Forelimb muscle (tissue), 1 donor: Measurements from ENCODE around the gene EFEMP2. TPM values are rescaled to one million over a fixed set of nuclear protein-coding genes. Genes with fewer than 3 reads are reported as not detected.

Experiments
- DNase-seq: peaks from one replicate; pipeline ENCODE4 v3.0.0-alpha.2; 2013; ENCODE audit warnings: low read depth
- polyA plus RNA-seq: library from polyadenylated mRNA; unstranded; fragments of 120-200 nt; gene quantifications from one replicate; pipeline ENCODE4 v1.2.1, GENCODE V29; 2013; ENCODE audit not compliant: insufficient read length

Gene EFEMP2
- polyA plus RNA-seq, result 82.6 TPM

DNA sequence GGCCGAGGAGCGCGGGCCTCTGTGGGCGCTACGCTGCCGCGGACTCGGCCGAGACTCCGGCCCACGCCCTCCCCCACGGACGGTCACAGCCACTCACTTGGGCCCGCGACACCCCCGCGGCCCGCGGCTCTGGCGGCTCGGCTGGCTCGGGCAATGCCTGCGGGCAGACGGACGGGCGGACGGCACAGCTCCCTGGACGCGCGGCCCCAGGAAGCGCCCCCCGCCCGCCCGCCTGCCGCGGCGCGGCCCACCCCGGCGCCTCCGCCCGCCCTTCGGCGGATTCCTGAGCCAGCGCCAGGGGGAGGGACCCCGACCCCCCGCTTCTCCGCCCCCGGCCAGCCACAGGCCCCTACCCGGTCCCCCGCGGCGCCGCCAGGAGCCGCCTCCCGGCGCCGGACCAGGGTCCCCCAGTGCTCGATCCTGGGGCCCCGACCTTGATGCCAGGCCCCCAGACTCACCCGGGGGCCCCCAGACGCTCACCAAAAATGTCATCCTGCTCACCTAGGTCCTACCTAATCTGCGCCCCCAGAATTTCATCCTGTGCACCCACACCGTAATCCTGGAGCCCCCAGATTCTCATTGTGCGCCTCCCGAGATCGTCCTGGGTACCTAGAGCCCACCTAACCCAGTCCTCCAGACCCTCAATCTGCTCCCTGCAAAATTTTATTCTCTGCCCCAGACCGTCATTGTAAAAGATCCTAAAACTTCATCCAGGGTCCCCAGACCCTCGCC is at the start of gene EFEMP2:
Gene EFEMP2 (minus strand): TSS at position 215 of the 732 bp plus-strand sequence. CDS start 446 bp downstream, outside the sequence.
- no peak for DNase-seq

DNA sequence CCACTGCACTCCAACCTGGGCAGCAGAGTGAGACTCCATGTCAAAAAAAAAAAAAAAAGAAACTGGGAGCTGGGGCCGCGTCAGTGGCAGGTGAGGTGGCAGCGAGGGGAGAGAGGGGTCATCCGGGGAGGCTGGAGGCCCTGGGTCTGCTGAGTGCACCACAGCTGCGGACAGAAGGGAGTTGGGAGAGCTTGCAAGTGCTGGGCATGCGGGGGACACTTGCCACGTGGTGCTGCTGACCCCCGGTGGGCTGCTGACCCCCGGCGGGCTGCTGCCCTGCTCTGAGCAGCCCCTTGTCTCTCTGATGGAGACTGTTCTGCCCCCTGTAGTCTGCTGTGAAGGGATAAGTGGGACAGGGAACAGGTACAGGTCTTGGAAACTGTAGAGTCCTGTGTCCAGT is 49.3 kb upstream of the EFEMP2 start:
- DNase-seq, result no peak

DNA sequence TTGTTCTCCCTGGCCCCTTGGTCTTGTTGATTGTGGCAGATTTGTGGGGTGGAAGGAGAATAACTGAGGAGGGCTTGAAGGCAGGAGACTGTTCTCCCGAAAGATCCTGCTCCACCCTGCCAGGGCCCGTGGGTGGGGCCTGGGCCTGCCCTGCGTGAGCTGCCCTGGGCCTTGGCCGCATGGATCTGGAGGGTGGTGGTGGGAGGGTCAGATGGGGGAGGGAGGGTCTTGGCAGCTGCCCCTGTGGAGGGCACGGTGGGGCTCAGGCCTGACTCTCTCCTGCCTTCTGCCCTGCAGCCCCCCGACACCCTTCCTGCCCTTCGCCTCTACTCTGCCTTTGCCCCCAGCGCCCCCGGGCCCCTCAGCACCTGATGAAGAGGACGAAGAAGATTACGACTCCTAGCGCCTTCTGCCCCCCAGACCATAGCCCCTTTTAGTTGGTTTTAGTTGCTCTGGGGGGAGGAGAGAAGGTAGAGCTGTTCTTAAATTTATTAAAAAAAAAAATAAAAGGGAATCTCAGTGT is 48.5 kb upstream of the EFEMP2 start:
- DNase-seq, result no peak

DNA sequence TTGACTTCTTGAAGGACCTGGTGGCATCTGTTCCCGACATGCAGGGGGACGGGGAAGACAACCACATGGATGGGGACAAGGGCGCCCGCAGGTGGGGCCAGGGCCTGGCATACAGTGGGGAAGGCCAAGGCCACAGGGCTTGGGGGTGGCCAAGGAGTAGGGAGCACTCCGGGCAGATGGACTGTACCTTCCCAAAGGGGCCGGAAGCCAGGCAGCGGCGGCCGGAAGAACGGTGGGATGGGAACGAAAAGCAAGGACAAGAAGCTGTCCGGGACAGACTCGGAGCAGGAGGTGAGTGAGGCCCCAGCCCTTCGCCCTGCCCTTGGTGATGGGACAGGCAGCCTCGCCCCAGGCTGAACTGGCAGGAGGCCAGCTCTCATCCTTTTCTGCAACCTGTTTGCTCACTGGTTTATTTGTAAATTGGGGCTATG is 47.8 kb upstream of the EFEMP2 start:
- DNase-seq, result no peak

DNA sequence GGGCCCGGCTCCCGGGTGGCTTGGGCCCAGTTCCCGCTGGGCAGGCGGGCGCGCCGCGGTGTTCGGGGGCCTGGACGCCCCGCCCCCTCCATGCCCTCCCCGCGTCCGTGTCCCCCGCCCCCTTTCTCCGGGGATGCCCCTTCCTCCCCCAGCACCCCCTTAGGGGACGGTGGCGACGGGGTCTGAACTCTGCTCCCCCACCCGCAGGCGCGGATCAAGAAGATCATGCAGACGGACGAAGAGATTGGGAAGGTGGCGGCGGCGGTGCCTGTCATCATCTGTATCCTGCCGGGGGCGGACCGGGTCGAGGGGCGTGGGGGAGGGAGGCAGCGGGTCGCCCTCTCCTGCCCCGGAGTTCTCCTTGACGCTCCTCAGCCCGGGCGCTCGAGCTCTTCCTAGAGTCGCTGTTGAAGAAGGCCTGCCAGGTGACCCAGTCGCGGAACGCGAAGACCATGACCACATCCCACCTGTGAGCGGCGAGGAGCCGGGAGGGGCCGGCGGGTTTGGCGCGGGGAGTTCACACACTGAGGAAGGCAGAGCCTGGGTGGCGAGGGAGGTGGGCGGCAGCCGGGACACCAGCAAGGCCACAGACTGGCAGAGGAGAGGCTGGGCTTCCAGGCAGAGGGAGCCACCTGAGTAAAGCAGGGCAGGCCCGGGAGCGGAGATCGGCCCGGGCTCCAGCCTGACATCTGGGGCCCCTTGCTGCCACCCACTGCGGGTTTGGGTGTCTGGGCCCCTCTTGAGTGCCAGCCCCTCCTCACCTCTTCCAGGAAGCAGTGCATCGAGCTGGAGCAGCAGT is 47.2 kb upstream of the EFEMP2 start:
- no peak for DNase-seq

DNA sequence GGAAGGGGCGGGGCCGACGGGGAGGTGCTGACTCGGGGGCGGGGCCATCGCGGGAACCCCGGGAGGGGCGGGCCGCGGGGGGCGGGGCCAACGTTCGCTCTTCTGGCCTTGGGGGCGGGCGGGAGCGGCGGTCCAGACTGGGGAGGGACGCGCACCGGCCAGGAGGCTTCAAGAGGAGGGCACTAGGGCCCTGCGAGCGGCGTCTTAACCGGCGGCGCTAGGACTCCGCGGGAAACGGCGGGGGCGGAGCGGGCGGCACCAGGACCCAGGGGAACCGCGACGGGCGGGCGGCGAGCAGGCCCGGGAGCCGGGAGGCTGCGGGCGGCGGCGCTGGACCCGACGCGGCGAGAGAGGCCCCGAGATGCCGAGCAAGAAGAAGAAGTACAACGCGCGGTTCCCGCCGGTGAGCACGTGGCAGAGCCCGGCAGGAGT is 46.6 kb upstream of the EFEMP2 start, which contains the start of gene DRAP1:
Gene DRAP1 (plus strand): TSS at position 286 of the 432 bp plus-strand sequence. CDS start 76 bp downstream, at position 362.
- DNase-seq, result peak; percentile 83

DNA sequence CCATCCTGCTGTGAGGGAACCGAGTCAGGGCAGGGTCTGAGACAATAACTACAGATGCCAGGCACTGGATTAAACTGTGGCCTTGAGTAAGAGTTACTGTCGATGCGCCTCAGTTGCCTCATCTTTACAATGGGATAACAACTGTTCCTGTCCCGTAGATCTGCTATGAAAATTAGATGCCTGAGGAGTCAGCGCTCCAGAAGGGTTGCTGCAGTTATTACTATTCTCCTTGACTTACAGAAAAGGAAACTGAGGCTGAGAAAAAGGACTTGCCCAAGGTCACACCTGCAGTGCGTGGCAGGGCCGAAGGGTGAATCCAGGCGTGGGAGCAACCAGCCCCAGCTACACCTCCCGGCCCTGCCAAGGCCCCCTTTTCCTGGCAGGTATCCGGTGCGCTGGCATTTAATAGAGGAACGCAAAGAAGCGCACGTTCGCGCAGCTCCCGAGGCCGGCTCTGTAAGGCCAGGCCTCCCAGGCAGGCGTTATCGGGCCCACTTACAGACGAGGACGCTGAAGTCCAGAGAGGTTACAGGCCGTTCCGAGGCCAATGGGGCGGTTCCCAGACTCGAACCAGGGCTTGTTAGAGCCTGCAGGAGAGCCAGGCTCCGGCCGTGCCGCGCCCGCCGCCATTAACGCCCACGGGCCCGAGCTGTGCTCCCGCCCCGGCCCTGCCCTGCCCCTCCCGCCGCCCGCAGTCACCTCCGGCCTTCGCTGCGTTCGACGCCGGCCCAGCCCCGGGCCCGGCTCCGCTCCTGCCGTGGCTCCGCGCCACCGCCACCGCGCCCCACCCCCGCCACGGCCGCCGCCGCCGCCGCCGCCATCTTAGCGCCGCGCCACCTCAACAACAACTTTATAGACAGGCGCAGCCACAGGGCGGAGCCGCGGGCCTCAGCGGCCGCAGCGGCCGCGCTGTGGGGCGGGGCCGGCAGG is 45.9 kb upstream of the EFEMP2 start, which contains the start of gene C11orf68:
Gene C11orf68 (minus strand): TSS at position 852 of the 930 bp plus-strand sequence. CDS start 31 bp downstream, at position 821.
- DNase-seq, result peak; percentile 72

DNA sequence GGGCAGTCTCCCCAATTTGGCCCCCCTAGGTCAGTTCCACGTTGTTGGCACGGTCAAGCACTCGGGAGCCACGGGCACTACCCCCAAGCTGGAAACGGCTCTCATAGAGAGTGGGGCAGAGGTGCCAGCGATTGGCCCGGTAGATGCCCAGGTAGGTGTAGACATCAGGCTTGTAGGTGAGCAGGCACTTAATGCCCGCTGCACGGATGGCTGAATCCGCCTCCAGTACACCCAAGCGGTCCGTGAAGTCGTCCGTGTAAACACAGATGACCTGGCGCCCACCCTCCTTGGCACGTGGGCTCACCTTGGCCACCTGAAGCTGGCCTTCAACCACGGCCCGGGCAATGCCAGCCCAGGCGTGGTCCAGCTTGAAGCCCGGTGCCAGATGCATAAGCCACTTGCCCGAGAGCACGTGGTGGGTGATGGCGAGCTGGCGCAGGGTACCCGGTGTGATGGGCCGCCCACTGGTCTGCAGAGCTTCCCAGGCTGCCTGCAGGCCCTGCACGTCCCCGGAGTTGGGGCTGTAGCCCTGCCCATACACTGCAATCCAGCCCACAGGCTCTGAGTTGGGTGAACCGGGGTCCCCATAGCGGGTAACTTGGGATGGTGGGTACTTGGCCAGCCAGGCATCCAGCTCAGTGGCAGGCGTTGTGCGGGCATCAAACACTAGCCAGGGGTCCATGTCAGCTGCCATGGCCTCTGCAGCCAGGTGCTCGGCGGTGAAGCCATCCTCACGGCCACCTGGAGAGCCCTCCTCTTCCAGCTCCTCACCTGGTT is 45.0 kb upstream of the EFEMP2 start:
- no peak for DNase-seq

DNA sequence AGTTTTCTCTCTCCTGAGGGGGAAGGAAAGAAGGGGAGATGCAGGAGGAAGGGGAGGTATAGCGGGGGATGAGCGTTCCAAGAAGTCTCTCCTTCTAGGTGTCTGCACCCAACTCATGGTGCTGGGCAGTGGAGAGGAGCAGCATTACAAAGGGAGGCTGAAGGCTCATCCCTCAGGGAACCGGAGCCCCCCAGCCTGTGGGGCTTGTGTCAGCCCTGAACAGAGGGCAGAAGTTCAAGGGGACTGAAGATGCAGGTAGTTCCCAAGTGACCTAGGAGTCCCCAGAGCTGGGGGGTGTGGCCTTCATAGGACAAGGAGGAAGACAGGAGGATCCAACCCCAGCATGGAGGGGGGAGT is 44.5 kb upstream of the EFEMP2 start:
- no peak for DNase-seq

DNA sequence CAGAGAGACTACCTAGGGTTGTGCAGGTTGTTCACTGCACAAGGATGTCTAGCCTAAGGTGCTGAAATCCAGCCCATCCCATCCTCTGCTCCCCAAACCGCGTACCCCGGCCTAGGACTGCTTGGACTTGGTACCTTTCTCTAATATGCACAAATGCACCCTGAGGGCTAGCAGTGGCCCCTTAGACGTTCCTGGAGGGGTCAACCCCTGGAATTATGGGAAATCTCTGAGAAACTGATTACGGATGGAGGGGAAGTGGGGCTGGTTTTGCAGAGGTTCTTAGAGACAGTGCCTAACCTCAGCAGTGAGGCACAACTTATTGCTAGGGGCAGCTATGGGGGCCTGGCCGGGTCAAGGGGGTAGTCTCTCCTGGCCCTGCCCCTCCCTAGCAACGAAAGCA is 43.8 kb upstream of the EFEMP2 start:
- DNase-seq, result no peak

DNA sequence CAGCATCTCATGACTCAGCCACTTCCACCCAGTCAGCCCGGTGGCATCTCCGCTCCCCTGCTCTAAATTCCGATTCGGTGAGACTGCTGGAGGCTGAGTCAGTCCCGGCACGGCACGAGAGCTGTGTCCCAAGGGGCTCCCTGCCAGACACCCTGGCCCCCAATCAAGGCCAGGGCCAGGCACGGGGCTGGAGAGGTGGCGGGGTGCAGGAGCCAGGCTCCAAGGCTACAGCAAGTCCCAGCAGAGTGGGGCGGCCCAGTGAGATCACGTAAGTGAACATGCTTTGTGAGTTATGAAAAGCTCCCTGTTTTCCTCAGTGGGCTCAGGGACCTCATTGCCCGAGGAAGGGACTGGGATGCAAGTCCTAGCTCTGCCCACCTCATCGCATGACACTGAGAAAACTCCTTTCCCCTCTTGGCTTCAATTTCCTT is 43.2 kb upstream of the EFEMP2 start:
- no peak for DNase-seq

DNA sequence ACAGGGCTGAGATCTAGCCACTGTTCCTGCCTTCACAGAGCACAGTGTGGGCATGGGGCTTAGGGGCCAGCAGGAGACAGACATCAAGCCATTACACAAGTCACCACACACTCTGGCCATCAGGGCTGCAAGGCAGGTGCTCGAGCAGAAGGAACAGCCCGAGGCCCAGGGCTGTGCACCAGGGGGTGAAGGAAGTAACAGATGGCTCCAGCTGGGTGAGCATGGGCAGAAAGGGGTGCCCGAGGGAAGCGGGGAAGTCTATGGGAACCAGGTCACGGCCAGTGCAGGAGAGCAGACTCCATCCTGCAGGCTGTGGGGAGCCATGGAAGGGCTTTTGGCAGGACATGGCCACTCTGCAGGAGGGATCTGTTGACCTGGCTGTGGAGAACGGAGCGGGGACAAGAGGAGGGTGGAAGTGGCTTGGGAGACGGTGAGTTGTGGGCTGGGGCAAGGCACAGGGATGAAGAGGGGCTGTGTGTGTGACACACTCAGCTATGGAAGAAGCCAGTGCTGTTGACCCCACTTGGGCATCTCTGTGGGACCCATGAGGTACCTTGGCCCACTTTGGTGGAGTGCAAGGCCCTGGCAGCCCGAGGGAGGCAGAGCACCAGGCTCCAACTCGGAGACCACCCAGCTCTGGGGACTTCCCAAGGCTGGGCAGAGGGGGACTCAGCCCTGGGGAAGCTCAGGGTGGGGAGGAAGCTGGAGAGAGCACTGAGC is 42.7 kb upstream of the EFEMP2 start:
- no peak for DNase-seq

DNA sequence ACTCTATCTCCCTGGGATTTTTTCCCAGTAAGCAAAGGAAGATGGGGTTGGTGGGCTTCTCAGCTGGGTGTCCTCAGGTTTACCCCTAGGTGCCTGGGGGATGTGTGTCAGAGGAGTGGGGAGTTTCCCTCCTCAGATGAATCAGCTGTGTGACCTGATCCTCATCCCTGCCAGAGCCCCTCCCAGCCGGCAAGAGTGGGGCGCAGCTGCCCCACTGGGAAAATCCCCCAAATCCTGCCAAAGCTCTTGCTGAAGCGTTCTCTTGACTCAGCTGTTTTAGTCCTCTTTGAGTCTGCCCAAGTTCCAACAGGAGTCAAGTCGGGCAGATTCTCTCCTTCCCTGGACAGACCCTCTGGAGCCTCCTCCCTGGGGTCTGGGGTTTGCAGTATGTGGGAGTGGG is 40.2 kb upstream of the EFEMP2 start:
- no peak for DNase-seq

DNA sequence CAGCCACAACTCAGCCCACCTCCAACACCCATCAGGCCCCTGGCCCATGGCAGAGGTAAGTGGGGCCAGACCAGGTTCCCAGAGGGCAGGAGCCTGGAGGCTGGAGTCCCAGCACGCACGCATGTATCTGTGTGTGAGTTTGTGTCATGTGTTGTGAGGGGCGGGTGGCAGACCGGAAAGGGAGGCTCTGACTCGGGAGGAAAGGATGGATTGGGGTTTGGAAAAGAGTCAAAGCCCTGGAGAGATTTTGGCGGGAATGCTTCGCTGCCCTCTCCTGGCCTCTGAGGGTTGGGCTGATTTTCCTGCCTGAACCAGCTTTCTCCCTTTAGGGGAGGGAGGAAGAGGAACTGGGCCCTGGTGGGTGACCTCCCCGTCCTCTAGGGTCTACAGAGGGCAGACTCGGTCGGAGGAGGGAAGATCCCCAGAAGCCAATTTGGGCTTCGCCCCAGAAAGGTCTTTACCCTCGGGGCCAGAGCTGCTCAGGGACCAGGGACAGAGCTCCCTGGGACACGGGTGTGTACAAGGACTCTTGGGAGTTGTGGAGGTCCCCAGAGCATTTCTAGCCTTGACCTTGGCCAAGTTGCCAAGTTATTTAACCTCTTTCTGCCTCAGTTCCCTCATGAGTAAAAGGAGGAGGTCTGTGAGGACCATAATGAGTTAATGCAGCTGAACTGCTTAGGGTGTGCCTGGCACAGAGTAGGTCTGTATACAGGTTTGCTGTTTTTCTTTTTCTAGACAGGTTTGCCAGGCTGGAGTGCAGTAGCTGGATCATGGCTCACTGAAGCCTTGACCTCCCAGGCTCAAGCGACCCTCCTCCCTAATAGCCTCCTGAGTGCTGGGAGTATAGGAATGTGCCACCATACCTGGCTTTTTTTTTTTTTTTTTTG is 39.3 kb upstream of the EFEMP2 start:
- DNase-seq, result no peak

DNA sequence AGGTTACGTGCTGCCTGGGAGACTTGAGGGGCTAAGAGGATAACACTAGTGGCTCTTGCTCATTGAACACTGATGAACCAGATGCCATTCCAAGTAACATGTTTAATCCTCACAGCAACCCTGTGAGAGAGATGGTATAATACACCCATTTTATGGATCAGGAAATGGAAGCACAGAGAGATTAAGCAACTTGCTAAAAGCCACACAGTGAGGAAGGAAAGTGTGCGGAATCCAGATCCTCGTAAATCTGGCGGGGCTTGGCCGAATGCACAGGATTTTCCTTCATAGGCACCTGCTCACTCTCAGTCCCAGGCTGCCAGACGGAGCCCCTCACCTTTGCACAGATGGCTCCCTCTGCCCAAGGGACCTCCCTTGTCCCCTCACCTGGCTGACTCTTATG is 35.3 kb upstream of the EFEMP2 start:
- DNase-seq, result no peak

DNA sequence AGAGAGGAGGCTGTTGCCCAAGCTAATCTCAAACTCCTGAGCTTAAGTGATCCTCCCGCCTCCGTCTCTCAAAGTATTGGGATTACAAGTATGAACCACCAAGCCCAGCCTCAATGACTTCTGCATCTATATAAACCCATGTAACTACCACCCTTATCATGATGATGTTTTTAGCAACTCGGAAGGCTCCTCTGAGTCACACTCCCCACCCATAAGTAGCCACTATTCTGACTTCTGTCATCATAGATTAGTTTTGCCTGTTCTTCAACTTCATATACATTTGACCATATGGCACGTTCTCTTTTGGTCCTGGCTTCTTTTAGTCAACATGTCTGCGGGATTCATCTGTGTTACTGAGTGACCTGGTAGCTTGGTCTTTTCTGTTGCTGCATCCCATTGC is 34.0 kb upstream of the EFEMP2 start:
- no peak for DNase-seq

DNA sequence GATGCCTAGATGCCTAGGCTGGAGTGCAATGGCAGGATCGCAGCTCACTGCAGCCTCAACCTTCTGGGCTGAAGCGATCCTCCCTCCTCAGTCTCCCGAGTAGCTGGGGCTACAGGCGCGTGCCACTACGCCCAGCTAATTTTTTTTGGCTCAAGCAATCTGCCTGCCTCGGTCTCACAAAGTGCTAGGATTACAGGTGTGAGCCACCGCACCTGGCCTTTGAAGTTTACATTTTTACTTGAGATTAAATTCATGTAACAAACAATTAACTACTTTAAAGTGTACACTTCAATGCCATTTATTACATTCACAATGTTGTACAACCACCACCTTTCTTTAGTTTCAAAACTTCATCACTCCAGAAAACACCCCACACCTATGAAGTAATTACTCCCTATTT is 31.1 kb upstream of the EFEMP2 start:
- DNase-seq, result no peak

DNA sequence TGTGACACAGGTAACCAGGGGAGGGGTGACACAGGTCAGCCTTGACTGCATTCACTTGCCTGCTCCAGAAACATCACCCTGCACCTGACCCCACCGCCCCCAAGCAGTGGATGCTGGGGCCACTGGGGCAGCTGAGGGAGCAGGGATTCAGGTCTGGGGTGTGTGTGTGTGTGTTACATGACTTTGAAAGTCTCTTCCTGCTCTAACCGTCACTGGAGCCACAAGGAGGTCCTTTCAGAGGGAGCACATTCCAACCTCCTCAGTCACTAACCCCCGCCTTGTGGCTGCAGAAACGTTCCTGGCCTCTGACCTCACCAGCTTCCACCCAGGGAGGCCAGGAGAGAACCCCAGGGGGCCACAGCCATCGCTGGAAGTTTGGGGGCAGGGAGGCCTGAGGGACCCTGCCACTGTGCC is 30.5 kb upstream of the EFEMP2 start:
- no peak for DNase-seq

DNA sequence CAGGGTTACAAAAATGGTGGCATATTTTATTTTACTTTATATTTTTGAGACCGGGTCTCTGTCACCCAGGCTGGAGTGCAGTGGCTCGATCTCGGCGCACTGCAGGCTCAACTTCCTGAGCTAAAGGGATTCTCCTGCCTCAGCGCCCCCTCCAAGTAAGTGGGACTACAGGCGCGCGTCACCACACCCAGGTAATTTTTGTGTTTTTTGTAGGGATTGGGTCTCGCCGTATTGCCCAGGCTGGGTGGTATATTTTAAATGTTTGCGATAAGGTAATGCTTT is 28.2 kb upstream of the EFEMP2 start:
- DNase-seq, result no peak
